Transverse colon (tissue), 4 donors: Measurements from ENCODE around the gene SCYL1. TPM values are rescaled to one million over a fixed set of nuclear protein-coding genes. Genes with fewer than 3 reads are reported as not detected.

Experiments
- DNase-seq: peaks from one replicate; pipeline ENCODE4 v3.0.0-alpha.2; 2019
- H3K27ac ChIP-seq, 4 donors: fragments of 200-600 bp; sonication (generic); 2 replicates each; pipeline ENCODE4 v1.5.1; 2016 to 2018; ENCODE audit warnings: inconsistent platforms in 4 of 4
- H3K27me3 ChIP-seq: fragments of 200-600 bp; sonication (generic); 2 replicates; pipeline ENCODE4 v1.5.1; 2017; ENCODE audit warnings: inconsistent platforms
- H3K36me3 ChIP-seq, 4 donors: fragments of 200-600 bp; sonication (generic); 2 replicates each; pipeline ENCODE4 v1.5.1; 2017 to 2019; ENCODE audit warnings: inconsistent platforms in 4 of 4
- H3K4me1 ChIP-seq, 4 donors: fragments of 200-600 bp; sonication (generic); 2 replicates each; pipeline ENCODE4 v1.5.1; 2017 to 2020; ENCODE audit warnings: inconsistent platforms in 4 of 4
- H3K4me3 ChIP-seq, 4 donors: fragments of 200-600 bp; sonication (generic); 1 replicate in 1 of 4; 2 replicates in 3 of 4; pipeline versions ENCODE4 v1.5.1 to v1.6.1; 2017 to 2019; ENCODE audit warnings: inconsistent platforms in 4 of 4
- H3K9me3 ChIP-seq, 2 donors: fragments of 200-600 bp; sonication (generic); 2 replicates each; pipeline ENCODE4 v1.5.1; 2017 to 2019; ENCODE audit warnings: inconsistent platforms in 2 of 2
- EP300 ChIP-seq: sonication (generic); formaldehyde crosslinking; IDR thresholded peaks from one replicate; pipeline ENCODE4 v1.6.1; 2017; ENCODE audit warnings: antibody characterized with exemption, low read depth
- POLR2A ChIP-seq: fragments of 450-650 bp; IDR thresholded peaks from one replicate; pipeline ENCODE4 v1.6.1; 2016; ENCODE audit warnings: antibody characterized with exemption, mild to moderate bottlenecking, moderate library complexity
- POLR2AphosphoS5 ChIP-seq, 3 donors: sonication (generic); formaldehyde crosslinking; IDR thresholded peaks; one replicate each; pipeline ENCODE4 v1.6.1; 2016; ENCODE audit warnings: antibody characterized with exemption in 3 of 3
- WGBS, 2 donors: methylation state at CpG; one replicate each; pipeline ENCODE4 v1.1.5; 2018; ENCODE audit warnings: low coverage in 1 of 2; 5-methylcytosine and 5-hydroxymethylcytosine counted together
- in situ Hi-C, 4 donors: fragments of 200-750 bp; cut with MboI; loops; one replicate each; pipeline versions ENCODE4 v1.15.0 to v1.15.1; 2017; ENCODE audit warnings: low sequenced_read_pairs in 3 of 4, low pct_ligation_motif_present in 1 of 4, low pct_unique_long_range_greater_than_20kb in 1 of 4
- intact Hi-C: fragments of 100-400 bp; cut with DNase I; formaldehyde crosslinking; loops from one replicate; pipeline ENCODE4 v1.15.1; 2023; ENCODE audit warnings: low total_unique reads
- total RNA-seq, 4 donors: library from RNA; depleted of rRNA; stranded (reverse); fragments of >200 nt; gene quantifications; one replicate each; pipeline ENCODE4 v1.1.0, GENCODE V29; 2016
- TF ChIP-seq, protein P1 (sequence below), 5 experiments: fragments of 200-600 bp in 3 of 5; fragments of 450-650 bp in 2 of 5; sonication (generic) in 3 of 5; IDR thresholded peaks; 1 replicate in 2 of 5; 2 replicates in 3 of 5; pipeline ENCODE4 v1.5.1; 2016 to 2017; ENCODE audit warnings: antibody characterized with exemption in 5 of 5, inconsistent platforms in 3 of 5, mild to moderate bottlenecking in 2 of 5, moderate library complexity in 1 of 5

SCYL1 gene
- total RNA-seq, 4 donors from 2014 or later, result 41.0 to 78.4 (median 69.2) TPM

- intact Hi-C loops (loop anchor here (5.0 kb wide), 1 partner anchor 35 kb away; no protein-coding TSS in a partner anchor), in situ Hi-C loops (no loop called here)
- 28% methylated on average over 13 of the region's 18 CpGs; no CpG with 5 or more reads in 1 of the 2 donors for WGBS, 2 donors
- DNase-seq, result peak; percentile 81
- Histone ChIP-seq H3K27me3 (no peaks in the 10 kb centered on the region), H3K36me3 (peaks cover 0 to 22% (median 6%) of the 10 kb centered on the region in 4 donors), H3K4me3 (peak overlapping the region; percentile 80 to 94 (median 86)), H3K4me1 (peaks cover 31 to 57% (median 47%) of the 10 kb centered on the region in 4 donors), H3K27ac (peak overlapping the region; percentile 96 to 98 (median 96)), H3K9me3 (no peaks in the 10 kb centered on the region)
- TF ChIP-seq, protein P1, sequence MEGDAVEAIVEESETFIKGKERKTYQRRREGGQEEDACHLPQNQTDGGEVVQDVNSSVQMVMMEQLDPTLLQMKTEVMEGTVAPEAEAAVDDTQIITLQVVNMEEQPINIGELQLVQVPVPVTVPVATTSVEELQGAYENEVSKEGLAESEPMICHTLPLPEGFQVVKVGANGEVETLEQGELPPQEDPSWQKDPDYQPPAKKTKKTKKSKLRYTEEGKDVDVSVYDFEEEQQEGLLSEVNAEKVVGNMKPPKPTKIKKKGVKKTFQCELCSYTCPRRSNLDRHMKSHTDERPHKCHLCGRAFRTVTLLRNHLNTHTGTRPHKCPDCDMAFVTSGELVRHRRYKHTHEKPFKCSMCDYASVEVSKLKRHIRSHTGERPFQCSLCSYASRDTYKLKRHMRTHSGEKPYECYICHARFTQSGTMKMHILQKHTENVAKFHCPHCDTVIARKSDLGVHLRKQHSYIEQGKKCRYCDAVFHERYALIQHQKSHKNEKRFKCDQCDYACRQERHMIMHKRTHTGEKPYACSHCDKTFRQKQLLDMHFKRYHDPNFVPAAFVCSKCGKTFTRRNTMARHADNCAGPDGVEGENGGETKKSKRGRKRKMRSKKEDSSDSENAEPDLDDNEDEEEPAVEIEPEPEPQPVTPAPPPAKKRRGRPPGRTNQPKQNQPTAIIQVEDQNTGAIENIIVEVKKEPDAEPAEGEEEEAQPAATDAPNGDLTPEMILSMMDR (IDR thresholded peaks at IDR 0.05), result no peak
- TF ChIP-seq POLR2A, result peak; percentile 48
- TF ChIP-seq EP300, result no peak
- TF ChIP-seq POLR2AphosphoS5 (IDR thresholded peaks at IDR 0.05), result peak; percentile 31 to 73 (median 51)
Measured at GRCh38 chr11:65576867-65577755, 52.2 kb downstream of the SCYL1 start.

DNA sequence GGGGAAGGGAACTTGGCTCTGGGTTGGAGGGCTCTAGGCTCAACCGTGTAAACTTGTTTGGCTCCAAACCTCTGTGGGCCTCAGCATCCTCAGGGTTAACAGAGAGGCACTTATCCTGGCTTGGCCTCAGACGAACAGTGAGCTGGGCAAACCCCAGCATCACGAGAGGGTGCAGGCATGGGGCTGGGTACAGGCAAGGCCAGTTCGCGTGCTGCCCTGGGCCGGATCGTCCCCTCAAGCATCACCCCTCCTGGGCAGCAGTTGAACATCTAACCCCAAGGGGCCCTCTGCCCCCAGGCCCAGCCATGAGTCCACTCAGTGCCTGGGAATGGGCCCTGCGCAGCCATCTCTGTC, 52.9 kb downstream of the SCYL1 start:
- intact Hi-C loops, result loop anchor here (5.0 kb wide), 1 partner anchor 35 kb away; no protein-coding TSS in a partner anchor

DNA sequence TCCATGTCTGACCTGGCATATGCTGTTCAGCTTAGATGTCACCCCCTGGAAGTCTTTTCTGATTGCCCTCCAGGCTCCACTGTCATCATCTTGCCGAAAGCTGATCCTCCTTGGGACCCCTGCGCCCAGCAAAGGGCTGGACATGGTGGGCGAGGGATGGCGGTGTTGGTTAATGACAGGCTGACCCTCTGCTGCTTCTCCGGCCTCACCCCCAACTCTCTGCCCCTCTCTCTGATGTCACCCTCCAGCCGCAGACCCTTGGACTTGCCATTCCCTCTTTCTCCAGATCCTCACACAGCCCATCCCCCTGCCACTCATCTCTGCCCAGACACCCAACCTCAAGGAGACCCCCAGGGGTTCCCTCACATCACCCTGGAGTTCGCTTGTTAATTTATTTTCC, 53.3 kb downstream of the SCYL1 start:
- Histone ChIP-seq H3K9me3 (no peaks in the 10 kb centered on the region), H3K27ac (peak overlapping the region; percentile 96 to 98 (median 96)), H3K4me3 (peak overlapping the region in 1 of 4 donors; percentile 83), H3K27me3 (no peaks in the 10 kb centered on the region), H3K4me1 (peaks cover 28 to 53% (median 44%) of the 10 kb centered on the region in 4 donors), H3K36me3 (peaks cover 0 to 22% (median 6%) of the 10 kb centered on the region in 4 donors)
- TF ChIP-seq EP300 (no peak), POLR2A (no peak), POLR2AphosphoS5 (IDR thresholded peaks at IDR 0.05) (no peak)
- TF ChIP-seq, protein P1 (IDR thresholded peaks at IDR 0.05), result no peak
- in situ Hi-C loops, result no loop called here
- WGBS, 2 donors, result 91 to 96% methylated on average over 7 of the region's 7 CpGs
- intact Hi-C loops, result loop anchor here (5.0 kb wide), 1 partner anchor 36 kb away; no protein-coding TSS in a partner anchor
- DNase-seq, result peak; percentile 6

More for the DNA sequence above, 52.9 kb downstream of the SCYL1 start:
- in situ Hi-C loops, result no loop called here
- no peaks in the 10 kb centered on the region for H3K9me3 ChIP-seq
- peak; percentile 15 for DNase-seq
- H3K4me1 ChIP-seq, result peaks cover 30 to 56% (median 46%) of the 10 kb centered on the region in 4 donors
- peak overlapping the region; percentile 80 to 94 (median 86) for H3K4me3 ChIP-seq
- H3K36me3 ChIP-seq, result peaks cover 0 to 22% (median 6%) of the 10 kb centered on the region in 4 donors
- WGBS, 2 donors, result 69% methylated on average over 7 of the region's 8 CpGs; no CpG with 5 or more reads in 1 of the 2 donors
- H3K27me3 ChIP-seq, result no peaks in the 10 kb centered on the region
- TF ChIP-seq EP300 (no peak), POLR2AphosphoS5 (IDR thresholded peaks at IDR 0.05) (no peak), POLR2A (no peak)
- TF ChIP-seq, protein P1 (IDR thresholded peaks at IDR 0.05), result no peak
- H3K27ac ChIP-seq, result peak overlapping the region; percentile 96 to 98 (median 96)

DNA sequence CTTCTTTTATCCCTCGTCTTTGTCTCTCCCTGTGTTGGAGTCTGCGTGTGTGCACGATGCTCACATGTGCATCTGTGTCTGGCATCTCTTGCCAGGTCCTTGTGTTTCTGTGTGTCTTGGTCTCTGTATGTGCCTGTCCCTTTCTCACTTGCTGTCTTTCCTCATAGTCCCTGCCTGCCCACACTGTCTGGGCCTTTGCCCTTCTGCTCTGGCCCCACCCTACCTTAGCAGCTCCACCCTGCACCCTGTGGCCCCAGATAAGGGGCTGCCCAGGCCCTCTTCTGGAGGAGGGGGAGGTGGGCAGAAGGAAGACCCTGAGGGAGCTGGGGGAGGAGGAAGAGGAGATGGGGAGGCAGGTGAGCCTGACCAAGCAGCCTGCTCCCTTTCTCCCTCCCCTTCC, 53.8 kb downstream of the SCYL1 start:
- Histone ChIP-seq H3K27me3 (no peaks in the 10 kb centered on the region), H3K4me3 (peak overlapping the region in 1 of 4 donors; percentile 83), H3K27ac (peak overlapping the region; percentile 96 to 98 (median 96)), H3K4me1 (peaks cover 25 to 48% (median 39%) of the 10 kb centered on the region in 4 donors), H3K9me3 (no peaks in the 10 kb centered on the region), H3K36me3 (peaks cover 0 to 22% (median 6%) of the 10 kb centered on the region in 4 donors)
- in situ Hi-C loops (no loop called here), intact Hi-C loops (loop anchor here (5.0 kb wide), 1 partner anchor 36 kb away; no protein-coding TSS in a partner anchor)
- DNase-seq, result peak; percentile 23
- TF ChIP-seq POLR2A (no peak), POLR2AphosphoS5 (IDR thresholded peaks at IDR 0.05) (no peak), EP300 (no peak)
- TF ChIP-seq, protein P1 (IDR thresholded peaks at IDR 0.05), result no peak
- WGBS, 2 donors, result 64 to 65% methylated on average over 3 of the region's 3 CpGs
